ENCODE results near the gene RGL3. TPM values are rescaled to one million over a fixed set of nuclear protein-coding genes. Genes with fewer than 3 reads are reported as not detected.
A peak's percentile ranks its signal among the peaks of the same experiment; 100 is the strongest.
"Not testable (repeated sequence)": the region's sequence is repeated elsewhere in the genome, so short reads cannot be mapped to it uniquely, and the experiment has no call there.

The RGL3 gene
- total and polyA plus RNA-seq, 8 donors, result 22.3 to 170 (median 39.8) TPM

DNA sequence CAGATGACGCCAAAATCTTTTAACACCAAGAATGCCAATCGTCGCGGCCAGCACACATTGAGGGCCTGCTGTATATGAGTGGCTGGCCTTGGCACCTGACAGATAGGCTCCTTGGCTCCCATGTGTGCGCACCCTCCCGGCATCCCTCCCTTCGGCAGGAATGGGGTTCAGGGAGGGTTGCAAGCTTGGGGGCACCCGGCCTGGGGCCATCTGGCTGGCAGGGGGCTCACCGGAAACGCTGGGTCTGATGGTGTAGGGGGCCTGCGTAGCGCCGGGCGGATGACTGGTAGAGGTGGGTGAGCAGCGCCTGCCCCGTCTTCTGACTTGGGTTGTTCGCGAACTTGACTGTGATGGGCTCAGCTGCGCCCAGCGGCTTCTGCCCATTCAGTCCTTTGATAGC, 38.7 kb upstream of the RGL3 start:
- TF ChIP-seq, protein P1, sequence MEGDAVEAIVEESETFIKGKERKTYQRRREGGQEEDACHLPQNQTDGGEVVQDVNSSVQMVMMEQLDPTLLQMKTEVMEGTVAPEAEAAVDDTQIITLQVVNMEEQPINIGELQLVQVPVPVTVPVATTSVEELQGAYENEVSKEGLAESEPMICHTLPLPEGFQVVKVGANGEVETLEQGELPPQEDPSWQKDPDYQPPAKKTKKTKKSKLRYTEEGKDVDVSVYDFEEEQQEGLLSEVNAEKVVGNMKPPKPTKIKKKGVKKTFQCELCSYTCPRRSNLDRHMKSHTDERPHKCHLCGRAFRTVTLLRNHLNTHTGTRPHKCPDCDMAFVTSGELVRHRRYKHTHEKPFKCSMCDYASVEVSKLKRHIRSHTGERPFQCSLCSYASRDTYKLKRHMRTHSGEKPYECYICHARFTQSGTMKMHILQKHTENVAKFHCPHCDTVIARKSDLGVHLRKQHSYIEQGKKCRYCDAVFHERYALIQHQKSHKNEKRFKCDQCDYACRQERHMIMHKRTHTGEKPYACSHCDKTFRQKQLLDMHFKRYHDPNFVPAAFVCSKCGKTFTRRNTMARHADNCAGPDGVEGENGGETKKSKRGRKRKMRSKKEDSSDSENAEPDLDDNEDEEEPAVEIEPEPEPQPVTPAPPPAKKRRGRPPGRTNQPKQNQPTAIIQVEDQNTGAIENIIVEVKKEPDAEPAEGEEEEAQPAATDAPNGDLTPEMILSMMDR (IDR thresholded peaks at IDR 0.05), result no peak
- Histone ChIP-seq H3K4me1 (no peaks in the 10 kb centered on the region), H3K9me3 (no peaks in the 10 kb centered on the region), H3K27me3 (no peaks in the 10 kb centered on the region), H3K4me3 (no peak overlapping the region), H3K27ac (no peak overlapping the region), H3K36me3 (no peaks in the 10 kb centered on the region)
- no peak for ATAC-seq
- no peak for DNase-seq
- intact Hi-C loops (cut with DNase I), result no loop called here
- 74 to 77% methylated on average over 20 of the region's 20 CpGs for WGBS, 2 donors
- FAIRE-seq, result no peak

DNA sequence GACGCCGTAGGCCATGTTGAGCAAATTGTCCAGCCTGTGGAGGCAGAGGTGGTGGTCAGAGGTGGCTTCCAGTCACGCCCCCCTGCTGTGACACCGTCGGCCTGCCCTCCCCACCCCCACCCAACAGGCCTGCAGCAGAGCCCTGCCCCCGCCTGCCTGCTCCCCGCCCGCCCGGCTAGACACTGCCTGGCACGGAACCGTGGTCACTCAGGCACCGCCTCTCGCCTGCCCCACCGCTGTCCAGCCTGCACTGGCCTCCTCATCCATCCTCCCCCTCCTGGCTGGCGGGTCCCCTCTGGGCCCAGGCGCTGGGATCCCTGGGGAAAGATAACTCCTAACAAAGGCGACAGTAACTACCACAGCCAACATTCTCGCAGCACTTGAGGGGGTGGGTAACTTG, 38.0 kb upstream of the RGL3 start:
- no peak overlapping the region for H3K27ac ChIP-seq
- no peaks in the 10 kb centered on the region for H3K9me3 ChIP-seq
- H3K4me3 ChIP-seq, result no peak overlapping the region
- FAIRE-seq (no peak), DNase-seq (no peak), ATAC-seq (peak in 1 of 4 donors; percentile 20)
- intact Hi-C loops (cut with DNase I), result no loop called here
- WGBS, 2 donors, result 21 to 30% methylated on average over 14 to 18 of the region's 18 CpGs
- no peaks in the 10 kb centered on the region for H3K27me3 ChIP-seq
- H3K4me1 ChIP-seq, result no peaks in the 10 kb centered on the region
- TF ChIP-seq, protein P1 (IDR thresholded peaks at IDR 0.05), result no peak
- no peaks in the 10 kb centered on the region for H3K36me3 ChIP-seq

DNA sequence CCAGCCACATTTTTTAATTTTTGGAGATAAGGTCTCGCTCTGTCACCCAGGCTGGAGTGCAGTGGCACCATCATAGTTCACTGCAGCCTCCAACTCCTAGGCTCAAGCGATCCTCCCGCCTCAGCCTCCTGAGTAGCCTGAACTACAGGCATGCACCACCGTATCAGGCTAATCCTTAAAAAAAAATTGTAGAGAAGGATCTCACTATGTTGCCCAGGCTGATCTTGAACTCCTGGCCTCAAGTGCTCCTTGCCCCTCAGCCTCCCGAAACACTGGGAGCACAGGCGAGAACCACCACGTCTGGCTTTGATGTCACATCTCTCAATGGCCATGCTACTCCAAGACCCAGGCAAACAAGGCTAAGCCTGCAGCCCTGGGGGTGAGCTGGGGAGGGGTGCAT, 37.5 kb upstream of the RGL3 start:
- Histone ChIP-seq H3K9me3 (no peaks in the 10 kb centered on the region), H3K4me3 (no peak overlapping the region), H3K27ac (no peak overlapping the region), H3K36me3 (no peaks in the 10 kb centered on the region), H3K4me1 (no peaks in the 10 kb centered on the region), H3K27me3 (no peaks in the 10 kb centered on the region)
- ATAC-seq (no peak), FAIRE-seq (no peak), DNase-seq (no peak)
- WGBS, 2 donors, result 88 to 92% methylated on average over 7 of the region's 7 CpGs
- TF ChIP-seq, protein P1 (IDR thresholded peaks at IDR 0.05), result no peak
- intact Hi-C loops (cut with DNase I), result no loop called here

DNA sequence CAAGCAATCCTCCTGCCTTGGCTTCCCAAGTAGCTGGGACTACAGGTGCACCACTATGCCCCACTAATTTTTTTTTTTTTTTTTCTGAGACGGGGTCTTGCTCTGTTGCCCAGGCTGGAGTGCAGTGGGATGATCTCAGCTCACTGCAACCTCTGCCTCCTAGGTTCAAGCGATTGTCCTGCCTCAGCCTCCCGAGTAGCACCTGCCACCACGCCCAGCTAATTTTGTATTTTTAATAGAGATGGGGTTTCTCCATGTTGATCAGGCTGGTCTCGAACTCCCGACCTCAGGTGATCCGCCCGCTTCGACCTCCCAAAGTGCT, 36.1 kb upstream of the RGL3 start:
- H3K4me3 ChIP-seq; H3K4me1 ChIP-seq; ATAC-seq; FAIRE-seq; DNase-seq; H3K36me3 ChIP-seq; H3K27ac ChIP-seq; H3K27me3 ChIP-seq; H3K9me3 ChIP-seq; intact Hi-C loops (cut with DNase I): not testable (repeated sequence)
- 80 to 86% methylated on average over 9 of the region's 9 CpGs for WGBS, 2 donors

DNA sequence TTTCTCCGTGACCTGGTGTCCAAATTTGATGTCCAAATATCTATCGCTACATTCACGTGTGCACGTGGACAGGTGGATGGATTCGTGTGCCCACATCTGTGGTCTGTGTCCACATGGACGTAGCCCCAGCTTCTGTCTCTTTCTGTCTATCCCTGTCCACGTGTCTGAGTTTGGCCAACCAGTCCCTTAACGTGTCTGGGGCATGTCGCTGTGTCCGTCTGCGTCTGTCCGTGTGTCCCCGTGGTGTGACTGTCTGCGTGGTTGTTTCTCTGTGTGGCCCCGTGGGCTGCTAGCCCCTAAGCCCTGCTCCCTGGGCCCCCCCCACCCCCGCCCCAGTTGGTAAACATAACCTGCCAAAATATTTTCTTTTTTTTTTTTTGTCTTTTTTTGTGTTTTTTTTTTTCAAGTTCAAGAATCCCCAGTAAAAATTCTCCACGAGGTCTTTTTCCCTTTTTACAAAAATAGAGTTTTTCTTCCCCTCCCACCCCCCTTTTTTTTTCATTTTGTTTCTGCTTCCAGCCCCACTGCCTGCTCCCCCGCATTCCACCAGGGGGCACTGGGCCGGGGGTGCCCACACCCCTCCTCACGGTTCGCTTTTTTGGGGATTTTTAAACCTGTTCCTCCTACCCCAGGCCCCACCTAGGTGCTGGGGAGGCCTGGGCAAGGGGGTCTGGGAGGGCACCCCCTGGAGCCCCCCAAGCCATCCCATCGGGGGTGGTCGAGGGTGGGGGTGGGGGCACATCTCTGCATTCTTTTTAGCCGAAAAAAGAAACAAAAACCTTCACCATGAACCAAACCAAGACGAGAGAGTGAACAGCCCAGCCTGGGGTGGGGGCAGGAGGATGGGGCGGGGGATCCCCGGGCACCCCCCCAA, 34.6 kb upstream of the RGL3 start:
- 45 to 51% methylated on average over 24 to 27 of the region's 27 CpGs for WGBS, 2 donors
- Histone ChIP-seq H3K4me3 (no peak overlapping the region), H3K9me3 (no peaks in the 10 kb centered on the region), H3K27ac (no peak overlapping the region), H3K36me3 (peaks cover 0 to 10% (median 0%) of the 10 kb centered on the region in 3 donors), H3K4me1 (no peaks in the 10 kb centered on the region), H3K27me3 (no peaks in the 10 kb centered on the region)
- no peak for DNase-seq
- TF ChIP-seq, protein P1 (IDR thresholded peaks at IDR 0.05), result no peak
- no peak for ATAC-seq
- FAIRE-seq, result no peak
- intact Hi-C loops (cut with DNase I), result no loop called here
